ENCODE results near the gene PRDM10.

PRDM10 gene

DNA sequence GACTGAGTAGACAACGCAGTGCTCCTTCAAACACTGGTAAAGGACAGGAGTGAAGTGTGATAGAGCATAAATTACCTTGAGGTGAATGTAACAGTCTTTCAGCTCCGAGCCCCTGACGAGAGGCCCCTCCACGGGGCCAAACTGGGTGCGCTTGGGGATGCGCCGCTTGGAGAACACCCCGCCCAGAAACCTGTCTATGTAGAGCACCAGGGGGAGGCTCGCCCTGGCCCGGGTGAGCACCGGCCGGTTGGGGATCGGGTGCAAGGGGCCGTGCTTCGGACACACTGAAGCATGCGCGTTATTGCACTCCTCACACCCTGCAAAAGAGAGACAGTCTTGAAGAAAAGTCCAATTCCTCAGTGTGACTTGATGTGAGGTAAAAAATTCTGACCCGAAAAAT is 57.9 kb downstream of the PRDM10 start:
- no peak for DNase-seq

DNA sequence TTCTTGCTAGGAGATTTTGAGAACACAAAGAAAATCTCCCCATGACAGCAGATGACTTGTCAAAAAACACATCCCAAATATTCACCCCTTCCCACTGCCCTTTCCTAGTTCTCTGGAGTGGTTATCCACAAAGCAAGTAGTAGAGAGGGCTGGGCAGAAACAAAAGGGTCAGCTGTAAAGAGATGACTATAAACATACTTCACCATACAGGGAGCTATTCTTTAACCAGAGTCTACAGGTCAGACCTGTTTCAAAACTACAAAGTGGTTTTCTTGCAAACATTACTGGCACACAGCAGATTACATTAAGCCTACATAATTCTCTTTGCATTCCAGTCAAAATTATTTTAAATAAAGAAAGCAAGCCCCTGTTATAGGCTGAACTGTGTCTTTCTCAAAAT is 59.6 kb downstream of the PRDM10 start:
- DNase-seq: no peak

DNA sequence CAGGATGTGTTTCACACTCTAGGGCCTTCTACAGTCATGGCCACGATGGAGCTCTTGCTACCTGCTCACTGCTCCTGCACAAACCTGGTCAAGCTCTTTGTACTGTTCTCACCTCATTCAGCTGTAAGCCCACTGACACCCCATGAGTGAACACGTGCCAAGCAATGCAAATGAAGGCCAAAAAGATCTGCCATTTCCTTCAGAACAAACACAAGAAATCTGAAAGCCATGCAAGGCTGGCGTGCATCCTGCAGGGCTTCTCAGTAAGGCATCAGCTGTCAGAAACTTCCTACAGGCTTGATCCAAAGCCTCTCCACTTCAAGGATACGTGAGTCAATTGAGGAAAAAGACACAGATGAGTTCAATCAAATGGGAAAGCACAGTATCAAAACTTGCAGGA is 63.1 kb downstream of the PRDM10 start:
- DNase-seq: no peak

DNA sequence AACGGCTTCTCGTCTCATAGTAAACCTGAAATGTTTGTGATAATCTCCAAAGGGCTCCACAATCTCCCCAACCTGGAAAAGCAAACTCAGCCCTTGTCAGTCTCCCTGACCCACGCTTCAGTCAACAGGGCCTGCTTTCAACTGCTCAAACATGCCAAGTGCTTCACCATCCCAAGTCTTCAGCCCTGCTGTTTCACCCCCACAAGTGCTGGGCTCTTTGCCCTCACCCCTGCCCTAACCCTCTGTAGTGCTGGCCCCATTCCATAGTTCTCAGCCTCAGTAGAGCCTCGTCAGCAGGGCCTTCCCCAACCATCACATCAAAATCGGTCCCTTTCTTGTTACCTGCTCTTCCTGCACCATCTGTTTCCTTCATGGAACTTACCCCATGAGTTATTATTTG is 63.9 kb downstream of the PRDM10 start:
- DNase-seq: no peak

DNA sequence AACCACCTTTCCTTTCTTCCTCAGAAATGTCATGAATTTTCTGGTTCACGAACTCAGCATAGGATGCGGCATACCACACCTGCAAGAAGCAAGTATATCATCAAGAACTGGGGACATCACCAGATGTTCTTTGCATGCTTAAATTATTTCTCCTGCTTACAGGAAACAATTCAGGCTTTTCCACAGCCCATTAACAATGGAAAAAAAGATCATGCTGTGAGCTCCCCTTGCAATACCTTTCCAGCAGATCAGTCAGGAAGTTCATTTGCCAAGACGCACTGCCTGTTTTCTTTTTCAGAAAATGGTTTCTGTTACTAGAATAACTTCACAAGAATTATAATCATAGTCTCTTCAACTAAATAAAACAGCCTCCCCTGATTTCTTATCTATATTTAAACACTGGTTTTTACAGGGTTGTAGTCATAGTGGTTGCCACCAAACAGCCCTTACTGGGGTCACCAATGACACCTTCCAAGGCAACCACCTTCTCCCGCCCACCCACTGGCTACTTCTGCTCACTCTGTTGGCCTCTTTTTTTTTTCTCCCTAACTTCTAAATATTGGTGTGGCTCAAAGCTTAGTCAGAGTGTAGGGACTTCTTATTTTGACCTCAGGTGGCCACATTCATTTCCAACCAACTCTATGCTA is 64.9 kb downstream of the PRDM10 start:
- no peak for DNase-seq

DNA sequence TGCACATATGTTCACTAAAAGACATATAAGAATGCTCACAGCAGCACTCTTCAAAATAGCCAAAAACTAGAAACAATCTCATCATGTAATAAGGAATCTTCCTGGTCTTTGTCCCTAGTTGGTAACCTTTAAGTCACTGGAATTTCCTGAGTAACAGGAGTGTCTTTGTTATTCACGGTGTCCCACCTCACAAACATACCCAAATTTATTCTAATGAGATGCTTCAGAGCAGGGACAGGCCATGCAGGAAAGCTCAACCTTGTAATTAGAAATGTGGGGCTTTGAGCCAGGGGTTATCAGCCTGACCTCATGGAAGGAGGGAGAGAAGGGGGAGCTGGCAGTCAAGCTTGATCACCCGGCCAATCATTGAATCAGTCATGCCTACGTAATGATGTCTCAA is 66.9 kb downstream of the PRDM10 start:
- DNase-seq: no peak

DNA sequence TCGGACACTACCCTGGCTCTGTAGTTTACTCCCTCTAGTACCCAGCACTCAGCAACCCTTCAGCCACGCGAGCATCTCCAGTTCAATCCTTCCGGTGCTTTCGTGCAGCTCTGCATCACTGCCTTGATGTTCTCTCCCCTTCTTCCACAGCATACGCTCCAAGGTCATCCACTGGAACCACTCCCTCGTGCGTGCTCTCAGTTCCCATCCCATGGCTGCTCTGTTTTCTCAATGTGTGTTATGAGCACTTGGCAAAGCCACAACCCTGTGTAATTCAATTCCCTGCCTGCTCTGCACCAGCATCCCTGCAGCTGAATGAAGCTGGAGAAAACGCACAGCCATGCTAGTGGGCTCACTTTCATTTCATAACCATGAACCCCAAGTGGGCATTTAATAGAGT is 68.7 kb downstream of the PRDM10 start:
- DNase-seq: no peak

DNA sequence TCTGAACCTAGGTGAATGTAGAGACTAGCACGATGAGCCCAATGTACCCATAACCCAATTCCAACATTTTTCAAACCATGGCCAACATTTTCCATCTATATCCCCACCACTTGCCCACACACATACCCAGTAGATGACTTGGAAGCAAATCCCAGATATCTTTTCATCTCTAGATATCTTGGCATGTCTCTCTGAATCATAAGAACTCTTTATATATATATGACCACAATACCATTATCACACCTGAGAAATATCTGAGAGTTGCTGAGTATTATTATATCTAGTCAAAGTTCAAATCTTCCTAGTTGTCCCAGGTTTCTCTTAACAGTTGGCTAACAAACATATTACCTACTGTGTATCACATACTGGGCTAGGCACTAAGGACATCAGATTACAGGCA is 69.4 kb downstream of the PRDM10 start:
- no peak for DNase-seq

DNA sequence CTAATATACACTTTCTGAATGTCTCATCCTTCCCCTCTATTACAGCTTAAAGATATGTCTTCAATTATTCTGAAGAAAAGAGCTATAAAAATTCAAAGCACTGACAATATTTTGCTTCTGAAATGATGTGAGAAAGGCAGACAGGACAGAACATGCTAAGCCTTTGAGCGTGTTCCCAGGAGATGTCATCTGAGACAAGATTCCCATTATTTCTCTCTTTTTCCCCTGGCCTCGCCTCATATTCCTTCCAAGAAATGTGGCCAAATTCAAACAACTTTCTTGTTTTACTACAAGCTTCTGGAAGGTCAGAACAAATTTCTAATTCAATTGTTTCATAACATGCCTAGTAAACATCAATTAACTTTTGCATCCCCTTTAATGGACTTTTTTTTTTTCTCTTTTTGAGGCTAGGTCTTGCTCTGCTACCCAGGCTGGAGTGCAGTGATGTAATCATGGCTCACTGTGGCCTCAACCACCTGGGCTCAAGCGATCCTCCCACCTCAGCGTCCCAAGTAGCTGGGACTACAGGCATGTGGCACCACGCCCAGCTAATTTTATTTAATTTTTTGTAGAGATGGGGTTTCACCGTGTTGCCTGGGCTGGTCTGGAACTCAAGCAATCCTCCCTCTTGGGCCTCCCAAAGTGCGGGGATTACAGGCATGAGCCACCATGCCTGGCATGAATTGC is 70.1 kb downstream of the PRDM10 start:
- DNase-seq: no peak

DNA sequence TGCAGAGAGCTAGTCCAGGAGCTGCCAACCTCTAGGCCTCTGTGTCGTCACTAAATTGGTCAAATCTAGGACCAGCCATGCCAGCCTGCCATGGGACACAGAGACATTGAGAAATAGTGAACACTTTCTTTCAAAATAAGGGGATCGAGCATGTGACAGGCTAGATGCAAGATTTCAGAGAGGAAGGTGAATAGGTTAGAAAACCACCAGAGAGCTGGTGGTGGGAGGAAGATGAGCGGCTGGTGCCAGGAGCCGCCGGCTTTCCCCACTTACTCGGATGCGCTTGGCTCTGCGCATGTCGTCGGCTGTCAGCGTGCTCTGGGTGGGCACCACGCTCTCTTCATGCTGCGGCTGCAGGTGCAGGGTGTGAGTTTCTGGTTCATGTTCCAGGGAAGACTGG is 71.9 kb downstream of the PRDM10 start:
- peak; percentile 28 for DNase-seq

DNA sequence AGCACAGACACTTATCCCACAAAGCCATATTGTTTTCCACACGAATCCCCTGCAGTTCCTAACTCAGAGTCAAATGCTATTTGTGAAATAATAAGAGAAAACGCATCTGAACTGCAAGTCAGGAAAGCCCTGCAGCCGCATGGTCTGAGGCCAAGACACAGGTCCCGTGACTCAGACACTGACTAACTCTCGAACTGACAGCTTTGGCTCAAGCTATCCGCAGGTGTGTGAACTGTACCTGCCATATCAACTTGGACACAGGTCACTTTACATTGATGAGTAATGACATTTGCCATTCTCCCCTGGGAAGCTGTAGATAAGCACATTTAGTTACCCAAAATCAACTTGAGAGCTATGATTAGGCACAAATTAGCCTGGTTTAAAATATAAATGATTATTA is 72.3 kb downstream of the PRDM10 start:
- DNase-seq: no peak

DNA sequence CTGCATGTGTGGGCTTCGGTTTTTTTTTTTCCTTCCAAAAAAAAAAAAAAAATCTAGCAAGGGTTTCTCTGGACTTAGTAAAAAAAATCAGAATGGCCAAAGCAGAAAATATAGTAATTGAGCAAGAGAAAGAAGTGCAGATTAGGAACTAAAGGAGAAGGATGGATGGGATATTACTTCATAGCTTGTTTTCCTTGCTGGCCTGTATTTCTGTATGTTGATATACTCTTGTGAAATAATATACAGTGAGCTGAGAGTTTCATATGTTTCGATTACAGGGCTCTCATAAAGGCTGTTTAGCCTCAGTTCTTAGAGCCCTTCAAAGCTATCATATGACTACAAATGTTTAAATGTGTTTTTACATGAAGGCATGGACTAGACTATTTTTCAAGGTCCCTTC is 72.9 kb downstream of the PRDM10 start:
- no peak for DNase-seq

DNA sequence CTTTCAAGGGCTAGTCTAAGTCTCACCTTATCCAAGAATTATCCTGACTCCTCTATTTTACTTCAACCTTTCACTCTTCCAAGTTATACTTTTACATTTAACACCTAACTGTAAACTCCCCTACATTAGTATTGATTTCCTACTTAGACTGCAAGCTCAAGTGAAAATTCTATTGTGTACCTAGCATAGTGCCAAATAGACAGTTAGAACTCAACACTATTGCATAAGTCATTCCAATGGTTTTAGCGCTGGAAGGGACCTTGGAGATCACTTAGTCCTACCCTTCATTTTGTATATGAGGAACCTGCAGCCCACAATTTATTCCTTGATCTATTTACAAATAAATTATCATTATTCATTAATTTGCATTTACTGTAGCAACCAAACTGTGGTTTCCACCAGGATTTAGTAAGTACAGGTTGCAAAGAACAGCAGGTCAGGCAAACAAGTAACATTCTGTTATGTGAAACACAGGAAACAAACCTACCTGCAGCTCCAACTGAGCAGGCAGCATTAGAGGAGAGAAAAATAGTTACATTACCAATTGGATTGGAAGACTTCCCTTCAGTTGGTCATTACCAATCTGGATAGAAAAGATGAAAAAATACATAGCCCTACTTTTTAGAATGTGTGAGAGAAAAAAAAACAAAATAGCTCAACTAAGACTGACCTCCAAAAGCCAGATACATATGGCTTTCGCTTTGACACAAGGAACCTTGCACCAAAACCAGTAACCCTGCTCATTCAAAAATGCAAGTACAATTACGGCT is 73.5 kb downstream of the PRDM10 start:
- no peak for DNase-seq

DNA sequence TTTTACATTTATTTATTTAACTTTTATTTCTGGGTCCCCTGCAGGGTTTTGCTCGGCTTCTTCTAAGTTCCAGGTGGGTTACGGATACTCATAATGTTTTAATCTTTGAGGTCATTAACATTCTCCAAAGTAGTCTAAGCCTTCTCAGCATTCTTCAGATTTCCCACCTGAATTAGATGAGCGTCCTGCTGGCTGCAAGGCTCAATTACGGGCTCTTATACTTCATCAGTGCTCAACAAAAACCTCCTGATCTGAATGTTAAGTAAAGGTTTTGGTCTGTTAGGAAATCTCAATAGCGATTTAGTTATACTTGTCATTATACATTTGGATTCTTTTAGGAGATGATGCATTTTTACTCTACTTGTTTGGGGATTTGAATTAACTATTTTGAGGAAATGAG is 80.0 kb downstream of the PRDM10 start:
- DNase-seq: no peak

DNA sequence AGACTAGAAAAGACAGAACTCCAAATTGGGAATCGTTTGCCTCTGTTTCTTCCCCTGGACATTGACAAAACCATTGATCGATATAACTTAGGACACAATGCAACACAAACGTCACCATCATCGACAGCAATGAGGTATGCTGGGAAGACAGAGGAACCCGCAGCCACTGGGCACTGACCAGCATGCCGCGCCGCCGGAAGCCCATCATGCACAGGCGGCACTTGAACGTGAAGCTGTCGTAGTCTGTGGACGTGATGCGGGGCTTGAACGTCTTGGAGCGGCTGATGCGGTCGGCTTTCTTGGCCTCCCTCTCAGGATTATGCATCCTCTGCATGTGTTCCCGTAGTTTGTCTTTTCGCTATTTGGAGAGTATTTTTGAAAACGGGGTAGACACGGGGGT is 84.3 kb downstream of the PRDM10 start:
- no peak for DNase-seq

DNA sequence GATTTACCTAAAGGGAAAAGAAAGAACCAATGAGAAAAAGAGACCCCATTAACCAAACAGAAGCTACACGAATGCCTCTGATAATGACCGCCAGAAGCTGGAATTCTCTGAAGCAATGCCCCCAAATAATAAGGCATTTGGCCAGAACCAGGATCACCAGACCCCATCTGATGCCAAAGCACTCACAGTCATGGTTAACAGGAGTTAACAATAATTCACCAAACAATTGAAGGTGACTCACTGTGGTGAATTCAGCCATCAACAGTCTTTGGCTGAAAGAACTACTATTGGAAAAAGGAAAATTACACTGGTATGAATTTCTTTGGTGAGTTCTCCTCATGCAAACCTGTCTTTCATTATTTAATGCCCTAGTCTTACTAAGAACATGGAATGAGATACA is 85.4 kb downstream of the PRDM10 start:
- DNase-seq: no peak

DNA sequence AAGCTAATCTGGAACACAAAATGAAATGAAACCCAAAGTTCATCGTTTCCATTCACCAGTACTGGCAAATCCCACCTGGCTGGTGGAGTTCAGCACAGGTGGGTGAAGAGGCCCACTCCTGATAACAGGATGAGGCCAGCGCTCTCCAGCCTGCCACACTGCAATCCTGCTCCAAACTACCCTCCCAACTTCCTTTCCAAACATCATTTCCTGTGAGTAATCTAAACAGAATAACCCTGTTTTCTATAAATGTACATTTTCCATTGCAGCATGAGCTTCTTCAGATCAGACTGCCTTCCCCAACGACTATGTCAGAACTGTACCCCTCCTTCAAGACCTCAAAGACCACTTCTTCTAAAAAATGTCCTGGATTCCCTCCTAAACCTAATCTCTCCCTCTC is 91.3 kb downstream of the PRDM10 start:
- no peak for DNase-seq

DNA sequence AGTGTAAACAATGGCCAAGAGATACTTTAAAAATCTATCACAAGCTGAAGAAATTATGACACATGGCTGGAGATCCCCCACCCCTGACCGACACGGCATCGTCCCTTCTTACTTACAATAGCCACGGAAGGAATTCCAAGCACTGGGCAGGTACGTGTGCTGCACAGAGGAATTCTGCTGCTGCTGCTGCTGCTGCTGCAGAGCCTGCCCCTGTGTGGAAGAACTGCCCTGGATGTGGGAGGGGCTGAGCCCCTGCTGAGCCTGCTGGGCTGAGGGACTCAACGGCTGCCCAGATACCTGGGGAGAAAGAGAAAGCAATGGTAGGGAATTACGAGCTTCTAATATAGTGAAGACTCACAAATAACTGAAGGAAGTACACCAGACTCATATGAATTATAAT is 92.3 kb downstream of the PRDM10 start:
- DNase-seq: no peak

DNA sequence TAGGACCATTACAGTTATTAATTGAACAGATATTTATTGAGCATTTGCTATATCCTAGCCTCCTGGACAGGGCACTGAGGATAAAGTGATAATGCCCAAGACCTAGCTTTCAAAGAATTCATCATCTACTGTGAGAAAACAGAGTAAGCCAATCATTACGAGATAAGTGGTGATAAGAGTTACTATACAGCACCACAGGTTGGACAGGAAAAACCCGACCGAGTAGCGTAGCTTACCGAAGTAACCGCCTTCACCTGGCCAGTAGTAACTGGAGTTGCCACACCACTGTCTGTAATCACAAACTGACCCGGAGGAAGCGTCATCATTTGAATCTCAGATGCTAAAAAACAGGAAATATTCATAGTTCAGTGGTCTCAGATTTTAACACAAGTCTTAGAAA is 97.2 kb downstream of the PRDM10 start:
- no peak for DNase-seq

DNA sequence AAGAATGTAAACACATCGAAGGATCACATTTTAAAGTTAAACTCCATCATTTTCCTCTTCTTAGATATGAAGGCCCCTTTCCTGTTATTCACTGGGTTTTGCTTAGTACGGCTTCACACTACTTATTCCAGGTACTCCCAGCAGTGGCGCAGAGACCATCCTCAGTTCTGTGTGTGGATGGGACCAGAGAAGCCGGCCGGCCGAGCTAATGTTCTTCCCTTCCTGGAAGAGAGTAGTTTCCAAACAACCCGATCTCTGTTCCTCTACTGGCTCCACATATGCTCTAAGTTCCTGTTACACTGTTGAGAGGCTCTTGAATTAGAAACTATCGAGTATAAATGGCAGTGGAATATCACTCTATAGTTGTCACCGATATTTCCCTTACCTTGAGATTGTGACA is 106.6 kb downstream of the PRDM10 start:
- no peak for DNase-seq

DNA sequence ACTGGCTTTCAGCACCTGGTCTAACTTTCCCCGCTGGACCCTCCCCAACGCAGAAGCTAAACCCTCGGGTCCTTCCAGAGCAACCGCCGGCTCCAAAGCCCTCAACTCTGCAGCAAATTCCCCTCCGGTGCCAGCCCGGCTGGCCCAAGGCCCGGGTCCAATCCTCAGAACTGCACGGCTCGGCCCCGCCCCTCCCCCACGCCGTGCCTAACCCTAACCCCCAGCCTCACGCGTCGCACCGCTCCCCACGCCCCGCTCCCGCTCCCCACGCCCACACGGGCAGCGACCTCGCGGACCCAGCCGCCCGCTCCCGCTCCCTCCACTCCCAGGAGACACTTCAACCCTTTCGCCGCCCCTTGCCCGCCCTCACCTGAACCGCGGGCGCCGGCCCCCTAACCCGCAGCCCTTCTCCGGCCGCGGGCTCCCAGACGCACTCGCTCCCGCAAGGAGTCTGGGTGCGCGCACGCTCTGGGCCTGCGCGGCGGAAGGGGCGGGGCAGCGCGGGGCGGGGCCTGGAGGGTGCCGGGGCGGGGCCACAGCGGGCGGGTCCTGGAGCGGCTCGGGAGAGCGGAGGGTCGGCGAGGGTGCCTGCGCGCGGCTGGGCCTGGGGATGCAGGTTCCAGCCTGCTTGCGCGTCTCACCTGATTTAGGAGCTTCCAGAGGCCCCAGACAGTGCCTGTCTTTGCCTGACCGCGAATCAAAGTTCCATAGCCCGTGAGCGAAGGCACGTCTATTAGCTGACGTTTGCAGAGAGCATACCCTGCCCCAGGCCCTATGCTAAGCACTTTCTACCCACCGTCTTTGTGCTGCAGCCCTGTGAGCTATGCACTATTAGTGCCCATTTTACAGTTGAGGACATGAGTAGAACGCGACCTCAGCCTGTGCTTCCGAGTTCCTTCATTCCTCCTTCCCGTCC is 107.3 kb downstream of the PRDM10 start, which contains the start of gene NFRKB:
Gene NFRKB, minus strand, starts transcription at position 453 of the 916 bp plus-strand sequence. CDS start 2,729 bp downstream, outside the sequence.
- no peak for DNase-seq

DNA sequence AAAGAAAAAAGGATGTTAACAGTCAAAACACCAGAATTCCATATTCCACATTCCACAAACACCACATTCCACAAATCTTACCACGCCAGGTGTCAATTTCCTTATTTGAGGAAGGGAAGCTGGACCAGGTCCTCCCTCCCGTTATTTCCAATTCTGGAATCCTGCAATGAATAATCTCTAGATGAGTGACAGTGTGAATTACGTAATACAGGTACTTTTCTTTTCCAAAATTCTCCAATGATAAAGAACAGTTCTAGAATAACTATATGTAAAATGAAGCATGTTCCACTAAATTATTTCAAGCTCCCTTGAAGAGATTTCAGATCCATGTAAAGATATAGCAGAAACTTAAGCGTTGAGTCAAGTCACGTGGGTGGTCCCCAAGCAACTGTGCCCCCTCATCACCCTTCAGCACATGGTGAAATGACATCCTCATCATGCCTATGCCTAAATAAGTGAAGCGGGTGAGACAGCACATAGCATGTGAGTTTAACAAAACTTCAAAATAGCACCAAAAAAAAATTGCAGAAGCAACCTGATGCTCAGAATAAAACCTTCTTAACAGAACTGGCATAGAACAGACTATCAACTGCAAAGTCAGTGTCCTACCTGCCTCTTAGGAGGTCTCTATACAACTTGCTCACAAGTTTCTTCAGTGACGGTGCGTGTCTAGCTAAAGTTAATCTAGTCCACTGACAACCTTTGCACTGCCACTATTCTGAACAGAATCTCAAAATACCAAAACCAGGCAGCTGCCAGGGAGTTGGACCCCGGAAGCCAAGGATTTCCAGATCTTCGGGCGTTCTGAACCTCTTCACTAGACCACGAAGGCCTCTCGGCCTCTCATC is 108.1 kb downstream of the PRDM10 start:
- no peak for DNase-seq
